Effector memory CD8-positive, alpha-beta T cell (primary cell): ENCODE data around the gene OAS1.
"Not testable (repeated sequence)": the region's sequence is repeated elsewhere in the genome, so short reads cannot be mapped to it uniquely, and the experiment has no call there.

Experiments
- ATAC-seq: fragments of 150-1000 bp; cut with Tn5 transposase; replicated peaks from 2 replicates; pipeline ENCODE4 v1.10.0; 2021; ENCODE audit warnings: mild to moderate bottlenecking, moderate library complexity
- DNase-seq, 3 experiments: peaks; one replicate each; pipeline ENCODE4 v3.0.0; 2021
- H3K27ac Mint-ChIP-seq, 2 donors: one replicate each; pipeline ENCODE4 v1.8.0; 2022; ENCODE audit warnings: mild to moderate bottlenecking in 2 of 2, mixed read lengths in 2 of 2, moderate library complexity in 2 of 2
- H3K27me3 Mint-ChIP-seq, 2 donors: one replicate each; pipeline ENCODE4 v1.8.0; 2022; ENCODE audit warnings: mixed read lengths in 2 of 2
- H3K36me3 Mint-ChIP-seq: one replicate; pipeline ENCODE4 v1.8.0; 2022; ENCODE audit warnings: mild to moderate bottlenecking, moderate library complexity, mixed read lengths; ENCODE audit not compliant: insufficient read depth
- H3K4me1 Mint-ChIP-seq, 2 donors: one replicate each; pipeline ENCODE4 v1.8.0; 2022; ENCODE audit warnings: low read depth in 2 of 2, mixed read lengths in 2 of 2
- H3K4me3 Mint-ChIP-seq, 2 donors: one replicate each; pipeline ENCODE4 v1.8.0; 2022; ENCODE audit warnings: mild to moderate bottlenecking in 2 of 2, mixed read lengths in 2 of 2, moderate library complexity in 2 of 2
- H3K9me3 Mint-ChIP-seq, 2 donors: one replicate each; pipeline ENCODE4 v1.8.0; 2022; ENCODE audit warnings: mixed read lengths in 2 of 2

OAS1 gene

GRCh38 chr12:112907415-112908157 is 824 bp downstream of the OAS1 start:
- Mint-ChIP-seq H3K27me3 (no peaks in the 10 kb centered on the region), H3K36me3 (peaks cover 9% of the 10 kb centered on the region), H3K4me1 (peaks cover 45 to 47% of the 10 kb centered on the region in 2 donors), H3K27ac (peak overlapping the region; percentile 81 to 98), H3K9me3 (no peaks in the 10 kb centered on the region), H3K4me3 (peak overlapping the region; percentile 83 to 99)
- peak; percentile 26 for ATAC-seq
- DNase-seq, result no peak

- peak overlapping the region; percentile 81 to 98 for H3K27ac Mint-ChIP-seq
- no peak for DNase-seq
- no peak for ATAC-seq
- H3K27me3 Mint-ChIP-seq, result no peaks in the 10 kb centered on the region
- H3K9me3 Mint-ChIP-seq, result peaks cover 2 to 6% of the 10 kb centered on the region in 2 donors
- H3K4me3 Mint-ChIP-seq, result peak overlapping the region; percentile 83 to 99
- peaks cover 9% of the 10 kb centered on the region for H3K36me3 Mint-ChIP-seq
- peaks cover 44 to 46% of the 10 kb centered on the region in 2 donors for H3K4me1 Mint-ChIP-seq
Observed at GRCh38 chr12:112908548-112908947, 1.8 kb downstream of the OAS1 start.

- Mint-ChIP-seq H3K27me3 (no peaks in the 10 kb centered on the region), H3K9me3 (peaks cover 2 to 8% of the 10 kb centered on the region in 2 donors), H3K4me1 (peaks cover 41 to 44% of the 10 kb centered on the region in 2 donors), H3K4me3 (peak overlapping the region in 1 of 2 donors; percentile 99), H3K27ac (peak overlapping the region; percentile 81 to 98), H3K36me3 (peaks cover 9% of the 10 kb centered on the region)
- ATAC-seq (no peak), DNase-seq (no peak)
Observed at GRCh38 chr12:112909693-112910092, 2.9 kb downstream of the OAS1 start.

GRCh38 chr12:112913038-112913688 is 6.4 kb downstream of the OAS1 start:
- Mint-ChIP-seq H3K27me3 (no peaks in the 10 kb centered on the region), H3K36me3 (peaks cover 19% of the 10 kb centered on the region), H3K27ac (peak overlapping the region in 1 of 2 donors; percentile 50), H3K9me3 (peaks cover 2 to 8% of the 10 kb centered on the region in 2 donors), H3K4me3 (no peak overlapping the region), H3K4me1 (peaks cover 29 to 34% of the 10 kb centered on the region in 2 donors)
- DNase-seq (no peak), ATAC-seq (no peak)

GRCh38 chr12:112913888-112914287 is 7.1 kb downstream of the OAS1 start:
- Mint-ChIP-seq H3K4me1 (peaks cover 23 to 27% of the 10 kb centered on the region in 2 donors), H3K4me3 (peak overlapping the region in 1 of 2 donors; percentile 19), H3K36me3 (peaks cover 16% of the 10 kb centered on the region)
- H3K27ac Mint-ChIP-seq, DNase-seq, H3K9me3 Mint-ChIP-seq, ATAC-seq, H3K27me3 Mint-ChIP-seq: not testable (repeated sequence)

- Mint-ChIP-seq H3K4me1 (peaks cover 8 to 12% of the 10 kb centered on the region in 2 donors), H3K36me3 (peaks cover 15% of the 10 kb centered on the region), H3K27ac (no peak overlapping the region), H3K4me3 (no peak overlapping the region), H3K9me3 (peaks cover 2 to 8% of the 10 kb centered on the region in 2 donors), H3K27me3 (no peaks in the 10 kb centered on the region)
- DNase-seq (no peak), ATAC-seq (no peak)
Observed at GRCh38 chr12:112916270-112916669, 9.5 kb downstream of the OAS1 start.

- no peaks in the 10 kb centered on the region for H3K9me3 Mint-ChIP-seq
- peaks cover 15% of the 10 kb centered on the region for H3K36me3 Mint-ChIP-seq
- peak overlapping the region in 1 of 2 donors; percentile 27 for H3K27ac Mint-ChIP-seq
- peaks cover 8 to 12% of the 10 kb centered on the region in 2 donors for H3K4me1 Mint-ChIP-seq
- ATAC-seq (no peak), DNase-seq (no peak)
- H3K27me3 Mint-ChIP-seq, result no peaks in the 10 kb centered on the region
- H3K4me3 Mint-ChIP-seq, result no peak overlapping the region
Observed at GRCh38 chr12:112919121-112919520, 12.4 kb downstream of the OAS1 start.

GRCh38 chr12:112924986-112925385 is 18.2 kb downstream of the OAS1 start:
- no peak overlapping the region for H3K27ac Mint-ChIP-seq
- peaks cover 3 to 4% of the 10 kb centered on the region in 2 donors for H3K4me1 Mint-ChIP-seq
- no peak overlapping the region for H3K4me3 Mint-ChIP-seq
- no peaks in the 10 kb centered on the region for H3K9me3 Mint-ChIP-seq
- no peaks in the 10 kb centered on the region for H3K36me3 Mint-ChIP-seq
- ATAC-seq, result no peak
- no peaks in the 10 kb centered on the region for H3K27me3 Mint-ChIP-seq
- DNase-seq, result no peak

GRCh38 chr12:112926416-112927033 is 19.8 kb downstream of the OAS1 start:
- DNase-seq, H3K4me3 Mint-ChIP-seq, H3K27me3 Mint-ChIP-seq, H3K27ac Mint-ChIP-seq, H3K4me1 Mint-ChIP-seq, H3K9me3 Mint-ChIP-seq, ATAC-seq, H3K36me3 Mint-ChIP-seq: not testable (repeated sequence)

- Mint-ChIP-seq H3K27me3 (no peaks in the 10 kb centered on the region), H3K9me3 (no peaks in the 10 kb centered on the region), H3K36me3 (no peaks in the 10 kb centered on the region), H3K4me3 (no peak overlapping the region), H3K4me1 (peaks cover 3 to 4% of the 10 kb centered on the region in 2 donors), H3K27ac (no peak overlapping the region)
- DNase-seq (no peak), ATAC-seq (no peak)
Observed at GRCh38 chr12:112927475-112927874, 20.7 kb downstream of the OAS1 start.

- Mint-ChIP-seq H3K36me3 (no peaks in the 10 kb centered on the region), H3K9me3 (no peaks in the 10 kb centered on the region), H3K4me1 (peaks cover 3 to 4% of the 10 kb centered on the region in 2 donors), H3K27me3 (no peaks in the 10 kb centered on the region), H3K4me3 (no peak overlapping the region), H3K27ac (no peak overlapping the region)
- no peak for ATAC-seq
- no peak for DNase-seq
Observed at GRCh38 chr12:112927925-112928324, 21.2 kb downstream of the OAS1 start.

GRCh38 chr12:112928978-112929377 is 22.2 kb downstream of the OAS1 start:
- no peaks in the 10 kb centered on the region for H3K9me3 Mint-ChIP-seq
- ATAC-seq (no peak), DNase-seq (no peak)
- H3K27me3 Mint-ChIP-seq, result no peaks in the 10 kb centered on the region
- H3K36me3 Mint-ChIP-seq, result no peaks in the 10 kb centered on the region
- H3K4me3 Mint-ChIP-seq, result no peak overlapping the region
- H3K4me1 Mint-ChIP-seq, result peaks cover 3 to 4% of the 10 kb centered on the region in 2 donors
- H3K27ac Mint-ChIP-seq, result no peak overlapping the region

GRCh38 chr12:112929715-112930114 is 23.0 kb downstream of the OAS1 start:
- no peaks in the 10 kb centered on the region for H3K9me3 Mint-ChIP-seq
- peaks cover 3 to 8% of the 10 kb centered on the region in 2 donors for H3K4me1 Mint-ChIP-seq
- H3K4me3 Mint-ChIP-seq, result no peak overlapping the region
- DNase-seq, result no peak
- no peak overlapping the region for H3K27ac Mint-ChIP-seq
- no peaks in the 10 kb centered on the region for H3K27me3 Mint-ChIP-seq
- H3K36me3 Mint-ChIP-seq, result no peaks in the 10 kb centered on the region
- no peak for ATAC-seq
